Activated CD4-positive, CD25-positive, alpha-beta regulatory T cell (primary cell): ENCODE measurements around the gene CCDC71.

Experiments used
- DNase-seq, 4 experiments: peaks; one replicate each; lab custom pipeline; 2025; lab: John Stamatoyannopoulos, UW

Gene CCDC71

GRCh38 chr3:49131576-49131975 lies 34.6 kb downstream of the CCDC71 start:
- DNase-seq: no peak

- DNase-seq: no peak
These were observed 35.1 kb downstream of the CCDC71 start for GRCh38 chr3:49131040-49131439.

- no peak for DNase-seq
These were observed 41.0 kb downstream of the CCDC71 start for GRCh38 chr3:49124991-49125670.

- DNase-seq: no peak
These were observed 41.9 kb downstream of the CCDC71 start for GRCh38 chr3:49124203-49124602.

- DNase-seq: no peak
These were observed 42.4 kb downstream of the CCDC71 start for GRCh38 chr3:49123687-49124086.

GRCh38 chr3:49122886-49123545 lies 43.1 kb downstream of the CCDC71 start:
- DNase-seq: no peak

- no peak for DNase-seq
These were observed 43.7 kb downstream of the CCDC71 start for GRCh38 chr3:49122451-49122850.

GRCh38 chr3:49122022-49122421 lies 44.1 kb downstream of the CCDC71 start:
- DNase-seq: no peak

- DNase-seq: no peak
These were observed 44.9 kb downstream of the CCDC71 start for GRCh38 chr3:49121132-49121736.

GRCh38 chr3:49120438-49121131 lies 45.5 kb downstream of the CCDC71 start, which contains the start of gene USP19:
Gene USP19, minus strand, starts transcription at chr3:49120823. Its CDS starts 1,678 bp downstream, at chr3:49119145.
- peak; percentile 83 to 91 (median 87) for DNase-seq

- DNase-seq: no peak
These were observed 46.1 kb downstream of the CCDC71 start for GRCh38 chr3:49120096-49120437.

- no peak for DNase-seq
These were observed 46.7 kb downstream of the CCDC71 start for GRCh38 chr3:49119439-49119838.

GRCh38 chr3:49119036-49119435 lies 47.1 kb downstream of the CCDC71 start:
- DNase-seq: no peak
